Measurements from ENCODE around the gene NFATC1.

Gene NFATC1

GRCh38 chr18:79440316-79441110 is 44.8 kb downstream of the NFATC1 start:
- no peak for DNase-seq (ENCODE audit: low read depth, low spot score)

- DNase-seq (ENCODE audit: low read depth, low spot score), result no peak
These were observed 45.7 kb downstream of the NFATC1 start for GRCh38 chr18:79441420-79441819.

GRCh38 chr18:79442508-79443221 is 46.9 kb downstream of the NFATC1 start:
- DNase-seq (ENCODE audit: low read depth, low spot score), result no peak

- no peak for DNase-seq (ENCODE audit: low read depth, low spot score)
These were observed 49.5 kb downstream of the NFATC1 start for GRCh38 chr18:79445221-79445620.

GRCh38 chr18:79445696-79446561 is 50.2 kb downstream of the NFATC1 start:
- no peak for DNase-seq (ENCODE audit: low read depth, low spot score)

GRCh38 chr18:79446931-79447330 is 51.2 kb downstream of the NFATC1 start:
- no peak for DNase-seq (ENCODE audit: low read depth, low spot score)

- no peak for DNase-seq (ENCODE audit: low read depth, low spot score)
These were observed 52.1 kb downstream of the NFATC1 start for GRCh38 chr18:79447703-79448367.

- no peak for DNase-seq (ENCODE audit: low read depth, low spot score)
These were observed 52.9 kb downstream of the NFATC1 start for GRCh38 chr18:79448621-79449020.

- no peak for DNase-seq (ENCODE audit: low read depth, low spot score)
These were observed 54.0 kb downstream of the NFATC1 start for GRCh38 chr18:79449551-79450288.

- DNase-seq (ENCODE audit: low read depth, low spot score), result no peak
These were observed 54.8 kb downstream of the NFATC1 start for GRCh38 chr18:79450289-79451080.

- no peak for DNase-seq (ENCODE audit: low read depth, low spot score)
These were observed 55.8 kb downstream of the NFATC1 start for GRCh38 chr18:79451237-79452125.

- DNase-seq (ENCODE audit: low read depth, low spot score), result no peak
These were observed 56.7 kb downstream of the NFATC1 start for GRCh38 chr18:79452190-79452990.

- DNase-seq (ENCODE audit: low read depth, low spot score), result no peak
These were observed 57.4 kb downstream of the NFATC1 start for GRCh38 chr18:79452991-79453645.

GRCh38 chr18:79453816-79454735 is 58.3 kb downstream of the NFATC1 start:
- DNase-seq (ENCODE audit: low read depth, low spot score), result no peak

- no peak for DNase-seq (ENCODE audit: low read depth, low spot score)
These were observed 59.5 kb downstream of the NFATC1 start for GRCh38 chr18:79455261-79455660.
